Measurements from ENCODE around the gene ZNF578.
"Not testable (repeated sequence)": the region's sequence is repeated elsewhere in the genome, so short reads cannot be mapped to it uniquely, and the experiment has no call there.

ZNF578 gene

DNA sequence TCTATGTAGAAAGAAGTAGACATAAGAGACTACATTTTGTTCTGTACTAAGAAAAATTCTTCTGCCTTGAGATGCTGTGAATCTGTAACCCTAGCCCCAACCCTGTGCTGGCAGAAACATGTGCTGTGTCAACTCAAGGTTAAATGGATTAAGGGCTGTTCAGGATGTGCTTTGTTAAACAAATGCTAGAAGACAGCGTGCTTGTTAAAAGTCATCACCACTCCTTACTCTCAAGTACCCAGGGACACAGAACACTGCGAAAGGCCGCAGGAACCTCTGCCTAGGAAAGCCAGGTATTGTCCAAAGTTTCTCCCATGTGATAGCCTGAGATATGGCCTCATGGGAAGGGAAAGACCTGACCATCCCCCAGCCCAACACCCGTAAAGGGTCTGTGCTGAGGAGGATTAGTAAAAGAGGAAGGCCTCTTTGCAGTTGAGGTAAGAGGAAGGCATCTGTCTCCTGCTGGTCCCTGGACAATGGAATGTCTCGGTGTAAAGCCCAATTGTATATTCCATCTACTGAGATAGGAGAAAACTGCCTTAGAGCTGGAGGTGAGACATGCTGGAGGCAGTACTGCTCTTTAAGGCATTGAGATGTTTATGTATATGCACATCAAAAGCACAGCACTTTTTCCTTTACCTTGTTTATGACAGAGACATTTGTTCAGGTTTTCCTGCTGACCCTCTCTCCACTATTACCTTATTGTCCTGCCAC, 105.5 kb downstream of the ZNF578 start:
- DNase-seq (ENCODE audit: low spot score); FAIRE-seq: not testable (repeated sequence)

DNA sequence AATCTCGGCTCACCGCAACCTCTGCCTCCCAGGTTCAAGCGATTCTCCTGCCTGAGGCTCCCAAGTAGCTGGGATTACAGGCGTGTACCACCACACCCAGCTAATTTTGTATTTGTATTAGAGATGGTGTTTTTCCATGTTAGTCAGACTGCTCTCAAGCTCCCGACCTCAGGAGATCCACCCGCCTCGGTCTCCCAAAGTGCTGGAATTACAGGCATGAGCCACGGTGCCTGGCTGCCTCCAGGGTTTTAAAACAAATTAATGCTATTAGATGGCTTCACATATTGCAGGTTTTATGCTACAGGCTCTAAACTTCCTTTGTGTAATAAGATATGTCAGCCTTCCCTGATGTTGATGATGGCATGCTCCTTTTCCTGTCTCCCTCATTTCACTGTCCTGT, 108.3 kb downstream of the ZNF578 start:
- not testable (repeated sequence) for DNase-seq (ENCODE audit: low spot score); FAIRE-seq
